Spinal cord (tissue), 10 donors: Measurements from ENCODE around the gene EMC1. TPM values are rescaled to one million over a fixed set of nuclear protein-coding genes. Genes with fewer than 3 reads are reported as not detected.
"Not testable (repeated sequence)": the region's sequence is repeated elsewhere in the genome, so short reads cannot be mapped to it uniquely, and the experiment has no call there.

ENCODE experiments used
- DNase-seq, 6 donors: peaks; one replicate each; pipeline versions ENCODE4 v3.0.0 to v3.0.0-alpha.2; 2013 to 2015; ENCODE audit warnings: low spot score in 6 of 6, low read depth in 4 of 6
- H3K27ac ChIP-seq: one replicate; pipeline ENCODE4 v1.5.1; 2013; ENCODE audit warnings: low read depth, low read length, control low read depth
- H3K27me3 ChIP-seq: one replicate; pipeline ENCODE4 v1.6.1; 2013; ENCODE audit warnings: low read length; ENCODE audit not compliant: control insufficient read depth, insufficient read depth
- H3K36me3 ChIP-seq: one replicate; pipeline ENCODE4 v1.6.1; 2013; ENCODE audit warnings: low read length; ENCODE audit not compliant: control insufficient read depth, insufficient read depth
- H3K4me1 ChIP-seq: one replicate; pipeline ENCODE4 v1.6.1; 2013; ENCODE audit warnings: low read length; ENCODE audit not compliant: control insufficient read depth, insufficient read depth
- H3K4me3 ChIP-seq: one replicate; pipeline ENCODE4 v1.5.1; 2013; ENCODE audit warnings: low read depth, low read length, control low read depth
- H3K9me3 ChIP-seq: one replicate; pipeline ENCODE4 v1.6.1; 2013; ENCODE audit warnings: low read length; ENCODE audit not compliant: control insufficient read depth, insufficient read depth
- WGBS: methylation state at CpG from one replicate; pipeline ENCODE4 v1.1.5; 2013; ENCODE audit warnings: missing lambda C conversion rate; ENCODE audit not compliant: insufficient coverage; 5-methylcytosine and 5-hydroxymethylcytosine counted together
- polyA plus RNA-seq, 2 donors: library from polyadenylated mRNA; unstranded; fragments of 120-200 nt; gene quantifications; one replicate each; pipeline ENCODE4 v1.2.1, GENCODE V29; 2013; ENCODE audit not compliant: insufficient read length in 2 of 2
- total RNA-seq, 2 donors: library from RNA; depleted of rRNA in 1 of 2; stranded (reverse); fragments of 120-200 nt in 1 of 2; fragments of >200 nt in 1 of 2; gene quantifications; one replicate each; pipeline versions ENCODE4 v1.2.3 to v1.2.4, GENCODE V29; 2013 to 2014
- donor health status: healthy.

The EMC1 gene
- total and polyA plus RNA-seq, 4 donors = 43.6 to 70.5 (median 50.4) TPM

- DNase-seq = peak in 3 of 6 donors; percentile 17 to 53 (median 50)
- WGBS = 63% methylated on average over 1 of the region's 7 CpGs
- H3K9me3 ChIP-seq = no peaks in the 10 kb centered on the region
- H3K36me3 ChIP-seq = peaks cover 79% of the 10 kb centered on the region
- no peak overlapping the region for H3K4me3 ChIP-seq
- no peaks in the 10 kb centered on the region for H3K4me1 ChIP-seq
- no peaks in the 10 kb centered on the region for H3K27me3 ChIP-seq
- no peak overlapping the region for H3K27ac ChIP-seq
These were observed 10.4 kb downstream of the EMC1 start for GRCh38 chr1:19240673-19241538.

- Histone ChIP-seq H3K36me3 (peaks cover 83% of the 10 kb centered on the region), H3K4me3 (no peak overlapping the region), H3K27me3 (no peaks in the 10 kb centered on the region), H3K4me1 (no peaks in the 10 kb centered on the region), H3K27ac (no peak overlapping the region), H3K9me3 (no peaks in the 10 kb centered on the region)
- 98% methylated on average over 5 of the region's 7 CpGs for WGBS
- no peak for DNase-seq
These were observed 11.4 kb downstream of the EMC1 start for GRCh38 chr1:19239876-19240275.

DNA sequence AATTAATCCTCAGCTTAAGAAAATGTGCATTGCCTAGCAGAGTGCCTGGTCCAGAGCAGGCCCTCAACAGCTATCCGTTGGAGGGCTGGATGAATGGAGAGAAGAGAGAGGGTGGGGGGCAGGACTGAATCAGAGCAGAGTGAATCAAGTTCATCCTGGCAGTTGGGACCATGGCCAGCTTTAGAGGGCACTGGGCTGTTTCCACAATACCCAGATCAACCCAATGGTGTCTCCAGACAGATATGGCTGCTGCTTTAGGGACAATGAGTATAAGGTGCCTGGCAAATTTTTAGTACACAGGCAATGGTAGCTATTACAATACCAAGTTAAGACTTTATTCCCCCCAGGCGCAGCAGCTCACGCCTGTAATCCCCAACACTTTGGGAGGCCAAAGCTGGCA is 17.1 kb downstream of the EMC1 start:
- Histone ChIP-seq H3K36me3 (peaks cover 82% of the 10 kb centered on the region), H3K4me1 (no peaks in the 10 kb centered on the region), H3K4me3 (no peak overlapping the region), H3K27ac (no peak overlapping the region), H3K9me3 (no peaks in the 10 kb centered on the region), H3K27me3 (no peaks in the 10 kb centered on the region)
- WGBS = 96% methylated on average over 3 of the region's 3 CpGs
- DNase-seq = no peak

DNA sequence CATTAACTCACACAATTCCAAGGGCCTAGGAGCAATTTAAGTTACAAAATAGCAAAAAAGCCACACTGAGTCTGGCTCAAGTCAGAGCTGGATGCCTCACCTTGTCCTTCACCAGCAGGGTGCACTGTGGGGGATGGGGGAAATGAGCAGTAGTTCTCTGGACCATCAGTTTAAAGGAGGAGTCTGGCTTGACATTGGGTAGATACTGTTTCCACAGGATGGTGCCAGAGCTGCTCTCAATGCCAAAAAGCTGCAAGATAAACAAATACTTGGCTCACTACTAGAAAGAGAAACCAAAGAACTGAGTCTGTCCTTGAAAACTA is 18.8 kb downstream of the EMC1 start:
- H3K27ac ChIP-seq = no peak overlapping the region
- H3K36me3 ChIP-seq = peaks cover 80% of the 10 kb centered on the region
- no peak overlapping the region for H3K4me3 ChIP-seq
- no peaks in the 10 kb centered on the region for H3K4me1 ChIP-seq
- DNase-seq = peak in 1 of 6 donors; percentile 25
- no peaks in the 10 kb centered on the region for H3K9me3 ChIP-seq
- H3K27me3 ChIP-seq = no peaks in the 10 kb centered on the region

DNA sequence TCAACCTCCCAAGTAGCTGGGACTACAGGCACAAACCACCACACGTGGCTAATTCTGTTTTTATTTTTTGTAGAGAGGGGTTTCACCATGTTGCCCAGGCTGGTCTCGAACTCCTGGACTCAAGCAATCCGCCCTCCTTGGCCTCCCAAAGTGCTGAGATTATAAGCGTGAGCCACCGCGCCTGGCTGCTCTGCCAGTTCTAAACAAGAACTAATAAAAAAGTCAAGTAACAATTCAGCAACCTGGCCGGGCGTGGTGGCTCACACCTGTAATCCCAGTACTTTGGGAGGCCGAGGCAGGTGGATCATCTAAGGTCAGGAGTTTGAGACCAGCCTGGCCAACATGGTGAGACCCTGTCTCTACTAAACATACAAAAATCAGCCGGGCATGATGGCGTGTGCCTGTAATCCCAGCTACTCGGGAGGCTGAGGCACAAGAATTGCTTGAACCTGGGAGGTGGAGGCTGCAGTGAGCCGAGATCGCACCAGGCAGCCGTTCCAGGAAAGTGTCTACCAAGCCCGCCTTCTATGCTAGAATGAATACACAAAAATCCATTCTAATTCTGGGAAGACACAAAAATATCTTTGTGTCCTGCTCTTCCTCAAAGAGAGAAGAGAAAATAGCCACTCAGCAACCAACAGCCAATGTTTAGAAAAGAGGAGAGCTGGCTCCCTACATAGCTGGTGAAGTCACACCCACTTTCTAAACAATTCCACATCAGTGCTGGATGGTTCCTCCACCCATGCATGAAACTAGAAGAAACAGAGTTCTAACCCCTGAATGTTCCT is 19.4 kb downstream of the EMC1 start:
- H3K36me3 ChIP-seq = peaks cover 80% of the 10 kb centered on the region
- H3K27ac ChIP-seq, H3K4me3 ChIP-seq, H3K9me3 ChIP-seq, H3K27me3 ChIP-seq, H3K4me1 ChIP-seq: not testable (repeated sequence)
- peak in 1 of 6 donors; percentile 21 for DNase-seq
- WGBS = 95% methylated on average over 13 of the region's 16 CpGs

DNA sequence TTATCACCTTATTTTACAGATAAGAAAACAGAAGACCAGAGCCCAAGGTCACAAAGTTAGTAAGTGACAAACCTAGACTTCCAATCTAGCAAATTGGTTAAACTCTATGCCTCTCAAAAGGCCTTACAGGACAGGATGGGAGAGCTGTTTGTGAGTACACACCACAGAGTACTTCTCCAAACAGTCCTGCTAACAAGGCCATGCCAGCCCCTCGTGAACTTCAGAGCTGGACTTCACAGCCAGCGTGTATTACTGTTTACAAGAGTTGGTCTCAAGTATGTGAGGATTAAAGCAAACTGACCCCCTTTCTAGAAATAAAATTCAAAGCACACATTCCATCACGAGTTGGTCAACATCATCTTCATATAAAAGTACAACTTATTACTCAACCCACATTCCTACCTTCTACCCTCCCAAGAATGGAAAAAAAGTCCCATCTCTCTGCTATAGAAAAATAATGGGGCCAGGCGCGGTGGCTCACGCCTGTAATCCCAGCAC is 21.4 kb downstream of the EMC1 start:
- no peaks in the 10 kb centered on the region for H3K4me1 ChIP-seq
- DNase-seq = no peak
- no peak overlapping the region for H3K27ac ChIP-seq
- no peaks in the 10 kb centered on the region for H3K9me3 ChIP-seq
- peaks cover 89% of the 10 kb centered on the region for H3K36me3 ChIP-seq
- no peaks in the 10 kb centered on the region for H3K27me3 ChIP-seq
- H3K4me3 ChIP-seq = no peak overlapping the region
- 100% methylated on average over 4 of the region's 6 CpGs for WGBS

GRCh38 chr1:19229229-19229628 is 22.1 kb downstream of the EMC1 start:
- Histone ChIP-seq H3K27ac (no peak overlapping the region), H3K36me3 (peaks cover 89% of the 10 kb centered on the region), H3K4me1 (no peaks in the 10 kb centered on the region), H3K27me3 (no peaks in the 10 kb centered on the region), H3K4me3 (no peak overlapping the region), H3K9me3 (no peaks in the 10 kb centered on the region)
- no peak for DNase-seq
- 40% methylated on average over 3 of the region's 3 CpGs for WGBS

- Histone ChIP-seq H3K27ac (no peak overlapping the region), H3K36me3 (peaks cover 82% of the 10 kb centered on the region), H3K4me3 (no peak overlapping the region), H3K9me3 (no peaks in the 10 kb centered on the region), H3K27me3 (no peaks in the 10 kb centered on the region), H3K4me1 (no peaks in the 10 kb centered on the region)
- no peak for DNase-seq
- 80% methylated on average over 8 of the region's 15 CpGs for WGBS
These were observed 28.1 kb downstream of the EMC1 start for GRCh38 chr1:19222979-19223824.

DNA sequence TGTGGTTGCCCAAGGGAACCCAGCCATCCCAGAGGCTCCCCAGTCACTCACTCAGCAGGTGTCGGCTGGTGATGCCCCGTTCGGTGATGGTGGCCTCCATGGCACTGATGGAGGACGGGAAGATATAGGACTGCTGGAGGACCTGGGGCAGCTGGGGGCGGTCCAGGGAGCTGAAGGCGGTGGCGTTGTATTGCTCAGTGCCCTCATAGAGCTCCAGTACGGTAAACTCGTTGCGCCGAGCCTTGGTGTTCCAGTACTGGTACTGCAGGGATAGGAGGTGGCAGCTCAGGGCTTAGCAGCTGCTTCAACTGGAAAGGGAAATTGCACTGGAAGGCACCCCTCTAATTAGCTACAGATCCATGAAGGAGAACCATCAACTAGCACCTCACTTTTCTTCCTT is 28.8 kb downstream of the EMC1 start:
- 98% methylated on average over 9 of the region's 11 CpGs for WGBS
- peaks cover 76% of the 10 kb centered on the region for H3K36me3 ChIP-seq

More for the DNA sequence above, 28.8 kb downstream of the EMC1 start:
- DNase-seq = no peak
- Histone ChIP-seq H3K4me1 (no peaks in the 10 kb centered on the region), H3K27me3 (no peaks in the 10 kb centered on the region), H3K4me3 (no peak overlapping the region), H3K9me3 (no peaks in the 10 kb centered on the region), H3K27ac (no peak overlapping the region)
